ENCODE data around the gene INTS7.

The INTS7 gene

GRCh38 chr1:211900441-211900840 lies 134.9 kb downstream of the INTS7 start:
- no peaks in the 10 kb centered on the region for H3K9me3 ChIP-seq
- H3K27ac ChIP-seq = no peak overlapping the region
- H3K4me3 ChIP-seq (ENCODE audit: low read depth in 1 of 2, low read length in 1 of 2) = no peak overlapping the region
- no peaks in the 10 kb centered on the region for H3K36me3 ChIP-seq
- no peaks in the 10 kb centered on the region for H3K4me1 ChIP-seq (ENCODE audit: control insufficient read depth in 1 of 2, insufficient read depth in 1 of 2, low read depth in 1 of 2, low read length in 1 of 2)
- TF ChIP-seq CTCF (IDR thresholded peaks at IDR 0.05) = no peak
- no peaks in the 10 kb centered on the region for H3K27me3 ChIP-seq

GRCh38 chr1:211896958-211897357 lies 138.4 kb downstream of the INTS7 start:
- no peaks in the 10 kb centered on the region for H3K36me3 ChIP-seq
- H3K9me3 ChIP-seq = no peaks in the 10 kb centered on the region
- no peak overlapping the region for H3K27ac ChIP-seq
- no peak for TF ChIP-seq CTCF (IDR thresholded peaks at IDR 0.05)
- H3K4me3 ChIP-seq (ENCODE audit: low read depth in 1 of 2, low read length in 1 of 2) = no peak overlapping the region
- H3K27me3 ChIP-seq = no peaks in the 10 kb centered on the region
- H3K4me1 ChIP-seq (ENCODE audit: control insufficient read depth in 1 of 2, insufficient read depth in 1 of 2, low read depth in 1 of 2, low read length in 1 of 2) = no peaks in the 10 kb centered on the region

GRCh38 chr1:211895126-211895759 lies 140.1 kb downstream of the INTS7 start:
- no peak for TF ChIP-seq CTCF (IDR thresholded peaks at IDR 0.05)
- no peaks in the 10 kb centered on the region for H3K4me1 ChIP-seq (ENCODE audit: control insufficient read depth in 1 of 2, insufficient read depth in 1 of 2, low read depth in 1 of 2, low read length in 1 of 2)
- H3K27ac ChIP-seq = no peak overlapping the region
- no peak overlapping the region for H3K4me3 ChIP-seq (ENCODE audit: low read depth in 1 of 2, low read length in 1 of 2)
- no peaks in the 10 kb centered on the region for H3K27me3 ChIP-seq
- no peaks in the 10 kb centered on the region for H3K36me3 ChIP-seq
- no peaks in the 10 kb centered on the region for H3K9me3 ChIP-seq

GRCh38 chr1:211894312-211894711 lies 141.0 kb downstream of the INTS7 start:
- Histone ChIP-seq H3K4me1 (ENCODE audit: control insufficient read depth in 1 of 2, insufficient read depth in 1 of 2, low read depth in 1 of 2, low read length in 1 of 2) (no peaks in the 10 kb centered on the region), H3K4me3 (ENCODE audit: low read depth in 1 of 2, low read length in 1 of 2) (no peak overlapping the region), H3K36me3 (no peaks in the 10 kb centered on the region), H3K9me3 (no peaks in the 10 kb centered on the region), H3K27me3 (no peaks in the 10 kb centered on the region), H3K27ac (no peak overlapping the region)
- no peak for TF ChIP-seq CTCF (IDR thresholded peaks at IDR 0.05)

GRCh38 chr1:211893260-211893659 lies 142.1 kb downstream of the INTS7 start:
- TF ChIP-seq CTCF (IDR thresholded peaks at IDR 0.05) = no peak
- no peak overlapping the region for H3K4me3 ChIP-seq (ENCODE audit: low read depth in 1 of 2, low read length in 1 of 2)

More at GRCh38 chr1:211893260-211893659, 142.1 kb downstream of the INTS7 start:
- Histone ChIP-seq H3K27me3 (no peaks in the 10 kb centered on the region), H3K4me1 (ENCODE audit: control insufficient read depth in 1 of 2, insufficient read depth in 1 of 2, low read depth in 1 of 2, low read length in 1 of 2) (no peaks in the 10 kb centered on the region), H3K27ac (no peak overlapping the region), H3K9me3 (no peaks in the 10 kb centered on the region), H3K36me3 (no peaks in the 10 kb centered on the region)

Measured in neutrophil (primary cell).